IMR-90 (cell line): ENCODE measurements around the gene NPAS2.

Experiments
- CEBPB ChIP-seq: IDR thresholded peaks from 2 replicates; pipeline ENCODE4 v1.6.1; 2012; ENCODE audit warnings: low read depth, low read length, improper control_type of control experiment
- CTCF ChIP-seq: conservative IDR thresholded peaks from 2 replicates; pipeline ENCODE4 v1.5.1; 2012; ENCODE audit warnings: mild to moderate bottlenecking, low read depth, low read length, improper control_type of control experiment
- FOS ChIP-seq: fragments of 150-350 bp; IDR thresholded peaks from 2 replicates; pipeline ENCODE4 v1.6.1; 2016; ENCODE audit warnings: low read depth, low read length
- MAZ ChIP-seq: IDR thresholded peaks from 2 replicates; pipeline ENCODE4 v1.6.1; 2012; ENCODE audit warnings: low read depth, mild to moderate bottlenecking, low read length, improper control_type of control experiment, moderate library complexity, borderline replicate concordance
- POLR2A ChIP-seq: IDR thresholded peaks from 2 replicates; pipeline ENCODE4 v1.6.1; 2012; ENCODE audit warnings: mild to moderate bottlenecking, low read depth, low read length

GRCh38 chr2:100964681-100965169, 144.8 kb downstream of the NPAS2 start:
- TF ChIP-seq POLR2A: no peak
- TF ChIP-seq FOS: no peak
- no peak for TF ChIP-seq MAZ
- no peak for TF ChIP-seq CTCF
- no peak for TF ChIP-seq CEBPB
